ENCODE results near the gene PPP2R2B.

GRCh38 chr5:146755793-146756192 lies 122.8 kb downstream of the PPP2R2B start:
- TF ChIP-seq SUZ12 (IDR thresholded peaks at IDR 0.05; ENCODE audit: extremely low read depth, insufficient read depth, insufficient read length) (no peak), ZNF274 (IDR thresholded peaks at IDR 0.05; ENCODE audit: low read depth, low read length) (no peak)

Data from NT2/D1 (cell line).